HG02840 (cell line): ENCODE measurements around the gene HLA-DQA2.
"Not testable (repeated sequence)": the region's sequence is repeated elsewhere in the genome, so short reads cannot be mapped to it uniquely, and the experiment has no call there.

Experiments used
- ATAC-seq: cut with Tn5 transposase; IDR thresholded peaks from one replicate; pipeline ENCODE4 v1.9.1; 2021; ENCODE audit warnings: mild to moderate bottlenecking, moderate library complexity, moderate number of reproducible peaks; ENCODE audit not compliant: unreplicated experiment, low FRiP score

Gene HLA-DQA2

DNA sequence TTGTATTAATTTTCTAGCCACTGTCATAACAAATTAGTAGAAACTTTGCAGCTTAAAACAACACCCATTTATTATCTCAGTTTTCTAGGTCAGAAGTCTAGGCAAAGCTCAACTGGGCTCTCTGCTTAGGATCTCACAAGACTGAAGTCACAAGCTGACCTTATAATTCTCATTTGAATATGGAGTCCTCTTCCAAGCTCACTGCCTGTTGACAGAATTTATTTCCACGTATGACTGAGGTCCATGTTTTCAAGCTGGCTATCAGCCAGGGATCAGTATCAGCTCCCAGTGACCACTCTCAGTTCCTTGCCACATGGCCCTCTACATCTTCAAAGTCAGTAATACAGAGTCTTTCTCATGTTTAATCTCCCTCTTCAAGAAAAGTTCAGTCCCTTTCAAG, 33.9 kb downstream of the HLA-DQA2 start:
- ATAC-seq = no peak

DNA sequence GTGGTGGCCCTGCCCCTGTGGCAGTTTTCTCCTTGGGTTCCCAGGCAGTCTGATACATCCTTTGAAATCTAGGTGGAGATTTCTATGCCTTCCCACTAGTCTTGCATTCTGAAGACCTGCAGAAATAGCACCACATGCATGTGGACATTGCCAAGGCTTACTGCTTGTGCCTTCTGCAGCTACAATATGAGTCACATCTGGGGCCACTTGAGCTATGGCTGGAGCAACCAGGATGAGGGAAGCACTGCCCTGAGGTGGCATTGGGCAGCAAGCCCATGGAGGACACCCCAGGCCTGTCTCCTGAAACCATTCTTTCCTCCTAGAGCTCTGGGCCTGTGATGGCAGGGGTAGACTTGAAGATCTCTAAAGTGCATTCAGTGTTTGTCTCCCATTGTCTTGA, 37.8 kb downstream of the HLA-DQA2 start:
- no peak for ATAC-seq

DNA sequence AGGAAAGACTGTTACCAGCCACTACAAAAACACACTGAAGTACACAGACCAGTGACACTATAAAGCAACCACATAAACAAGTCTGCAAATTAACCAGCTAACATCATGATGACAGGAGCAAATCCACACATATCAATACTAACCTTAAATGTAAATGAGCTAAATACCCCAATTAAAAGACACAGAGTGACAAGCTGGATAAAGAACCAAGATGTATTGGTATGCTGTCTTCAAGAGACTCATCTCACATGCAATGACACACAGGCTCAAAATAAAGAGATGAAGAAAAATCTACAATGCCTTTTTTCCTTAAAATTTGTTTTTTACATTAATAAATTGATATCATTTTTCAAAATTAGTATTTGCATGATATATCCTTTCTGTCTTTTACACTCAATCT, 41.7 kb downstream of the HLA-DQA2 start:
- not testable (repeated sequence) for ATAC-seq

DNA sequence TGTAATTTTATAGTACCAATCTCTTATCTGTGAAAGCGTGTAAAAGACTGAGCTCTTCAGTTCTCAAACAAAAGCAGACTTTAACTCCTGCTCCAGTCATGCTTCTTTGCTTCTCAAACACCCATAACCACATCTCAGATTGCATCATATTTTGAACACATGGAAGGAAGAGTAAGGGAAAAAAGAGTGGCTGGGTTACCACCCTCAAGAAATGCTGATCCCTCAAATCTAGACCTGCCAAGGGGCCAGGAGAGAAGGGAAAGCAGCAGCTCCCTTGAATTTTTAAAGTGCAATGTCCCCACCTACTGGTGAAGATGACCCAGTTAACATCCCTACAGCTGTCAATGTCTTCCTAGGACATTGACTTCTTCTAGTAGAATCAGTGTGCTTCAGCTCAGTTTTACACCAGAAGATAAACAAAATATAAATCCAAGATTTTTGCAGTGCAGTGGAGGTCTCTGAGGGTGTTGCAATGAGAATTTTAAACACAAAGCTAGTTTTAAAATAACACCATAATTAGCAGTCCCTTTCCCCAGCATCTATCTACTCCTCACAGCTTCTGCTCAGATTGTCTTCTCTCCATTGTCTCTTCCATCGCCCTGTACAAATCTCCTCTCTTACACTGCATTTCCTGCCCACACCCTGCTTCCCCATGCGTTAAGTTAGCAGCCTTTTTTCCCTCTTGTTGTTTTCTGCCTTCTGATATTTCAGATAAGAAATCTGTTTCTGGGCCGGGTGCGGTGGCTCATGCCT, 44.8 kb downstream of the HLA-DQA2 start:
- ATAC-seq = no peak

DNA sequence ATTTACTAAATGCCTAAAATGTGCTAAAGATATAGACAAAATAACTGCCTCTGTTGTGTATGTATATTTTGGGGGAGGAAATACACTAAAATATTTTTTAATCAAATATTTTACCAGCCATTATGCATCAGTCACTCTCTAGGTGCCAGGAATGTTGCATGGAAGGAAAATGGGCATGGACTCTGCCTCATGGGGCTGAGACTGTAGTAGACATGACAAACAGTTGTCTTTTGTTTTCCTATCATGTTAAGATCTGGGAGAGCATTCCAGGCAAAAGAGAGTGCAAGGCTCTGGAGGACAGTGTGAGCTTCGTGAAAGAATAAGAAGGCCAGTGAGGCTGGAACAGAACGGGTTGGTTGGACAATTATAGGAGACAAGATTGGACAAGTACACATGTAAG, 49.1 kb downstream of the HLA-DQA2 start:
- no peak for ATAC-seq

DNA sequence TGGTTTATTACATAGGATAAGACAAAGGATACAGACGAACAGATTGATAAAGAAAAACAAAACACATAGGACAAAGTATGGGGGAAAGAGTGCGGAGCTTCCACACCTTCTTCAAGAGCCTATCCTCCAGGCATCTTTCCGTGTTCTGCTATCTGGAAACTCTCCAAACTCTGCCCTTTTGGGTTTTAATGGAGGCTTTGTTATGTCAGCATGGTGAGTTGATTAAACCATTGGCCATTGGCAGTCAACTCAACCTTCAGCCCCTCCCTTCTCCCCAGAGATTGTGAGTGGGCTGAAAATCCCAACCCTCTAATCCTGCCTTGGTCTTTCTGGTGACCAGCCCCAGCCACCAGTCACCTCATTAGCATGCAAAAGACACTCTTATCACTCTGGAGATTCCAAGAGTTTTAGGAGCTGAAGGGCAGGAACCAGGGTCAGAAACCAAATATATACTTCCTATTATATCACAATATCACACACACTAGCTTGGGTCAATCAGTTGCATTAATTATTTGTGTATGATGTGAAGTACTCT, 51.8 kb downstream of the HLA-DQA2 start:
- no peak for ATAC-seq

DNA sequence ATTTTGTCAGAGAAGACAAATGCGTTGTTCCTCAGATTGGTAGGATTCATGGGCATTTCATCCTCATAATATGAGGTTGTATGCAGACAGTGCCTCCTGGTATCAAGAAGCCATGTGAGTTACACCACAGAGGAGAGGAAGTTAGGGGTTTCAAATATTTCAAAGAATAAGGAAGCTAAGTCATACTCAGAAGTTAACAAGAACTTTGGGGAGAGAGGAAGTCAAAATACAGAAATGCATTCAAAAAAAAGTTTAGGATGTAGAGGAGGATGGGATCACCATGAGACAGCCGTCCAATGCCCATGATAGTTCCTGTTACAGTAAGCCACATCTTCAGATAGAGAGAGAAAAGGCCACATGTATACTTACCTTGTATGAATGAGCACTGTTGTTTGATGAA, 53.3 kb downstream of the HLA-DQA2 start:
- no peak for ATAC-seq
